IMR-90 (cell line): ENCODE measurements around the gene NPLOC4. TPM values are rescaled to one million over a fixed set of nuclear protein-coding genes. Genes with fewer than 3 reads are reported as not detected.
A peak's percentile ranks its signal among the peaks of the same experiment; 100 is the strongest.

ENCODE experiments used
- ATAC-seq: fragments of 200-7000 bp; cut with Tn5 transposase; 2 replicates; pipeline ENCODE4 v1.9.1; 2020; ENCODE audit warnings: low read depth, mild to moderate bottlenecking, moderate library complexity
- BruUV-seq: library from RNA; stranded (reverse); fragments of 400-500 nt; replicated peaks from 2 replicates; lab custom pipeline; 2021; lab: Mats Ljungman, UMichigan
- CTCF ChIA-PET: fragments of 300-600 bp; formaldehyde crosslinking; extraction: SDS; loops from one replicate; lab custom pipeline; 2021; ENCODE audit warnings: antibody characterized with exemption; lab: Yijun Ruan, JAX
- POLR2A ChIA-PET: fragments of 300-600 bp; sonication (Branson Sonifier 250); formaldehyde crosslinking; loops from one replicate; lab custom pipeline; 2022; ENCODE audit warnings: antibody characterized with exemption; ENCODE audit not compliant: unreplicated experiment; lab: Charles Lee
- DNase-seq: peaks from one replicate; pipeline ENCODE4 v3.0.0; 2013
- H2AFZ ChIP-seq: replicated peaks from 2 replicates; pipeline ENCODE3; 2013; ENCODE audit warnings: low read length, mild to moderate bottlenecking; ENCODE audit not compliant: poor library complexity
- H2AK5ac ChIP-seq: 2 replicates; pipeline ENCODE4 v1.6.1; 2013; ENCODE audit warnings: low read depth, low read length, inconsistent platforms
- H2AK9ac ChIP-seq: replicated peaks from 2 replicates; pipeline ENCODE3; 2013; ENCODE audit warnings: mild to moderate bottlenecking, low read depth, low read length, moderate library complexity; ENCODE audit not compliant: poor library complexity
- H2BK120ac ChIP-seq: 2 replicates; pipeline ENCODE4 v1.6.1; 2013; ENCODE audit warnings: low read depth, low read length, inconsistent platforms
- H2BK15ac ChIP-seq: 3 replicates; pipeline ENCODE4 v1.6.1; 2013; ENCODE audit warnings: low read depth, low read length, inconsistent platforms
- H2BK20ac ChIP-seq: 2 replicates; pipeline ENCODE4 v1.6.1; 2013; ENCODE audit warnings: low read depth, mild to moderate bottlenecking, inconsistent platforms, low read length, moderate library complexity
- H2BK5ac ChIP-seq: 2 replicates; pipeline ENCODE4 v1.6.1; 2013; ENCODE audit warnings: mild to moderate bottlenecking, low read depth, low read length, inconsistent platforms; ENCODE audit not compliant: poor library complexity, severe bottlenecking
- H3K14ac ChIP-seq: replicated peaks from 2 replicates; pipeline ENCODE4 v1.6.1; 2013; ENCODE audit warnings: low read depth, low read length, inconsistent platforms
- H3K18ac ChIP-seq: 2 replicates; pipeline ENCODE4 v1.6.1; 2013; ENCODE audit warnings: low read depth, low read length, control low read depth
- H3K23ac ChIP-seq: 2 replicates; pipeline ENCODE4 v1.6.1; 2013; ENCODE audit warnings: low read depth, low read length, inconsistent platforms
- H3K27ac ChIP-seq: 2 replicates; pipeline ENCODE4 v1.5.1; 2013; ENCODE audit warnings: mild to moderate bottlenecking, control low read depth, low read length; ENCODE audit not compliant: insufficient read depth
- H3K27me3 ChIP-seq: 2 replicates; pipeline ENCODE4 v1.6.1; 2013; ENCODE audit warnings: low read length; ENCODE audit not compliant: control insufficient read depth, insufficient read depth
- H3K36me3 ChIP-seq: 2 replicates; pipeline ENCODE4 v1.6.1; 2013; ENCODE audit warnings: low read length, mixed read lengths; ENCODE audit not compliant: control insufficient read depth, insufficient read depth
- H3K4ac ChIP-seq: 2 replicates; pipeline ENCODE4 v1.6.1; 2013; ENCODE audit warnings: low read depth, low read length, inconsistent platforms
- H3K4me1 ChIP-seq: 2 replicates; pipeline ENCODE4 v1.6.1; 2013; ENCODE audit warnings: low read length, mixed read lengths; ENCODE audit not compliant: control insufficient read depth, insufficient read depth
- H3K4me2 ChIP-seq: 2 replicates; pipeline ENCODE4 v1.6.1; 2013; ENCODE audit warnings: low read depth, mild to moderate bottlenecking, control low read depth, low read length, moderate library complexity
- H3K4me3 ChIP-seq: 2 replicates; pipeline ENCODE4 v1.5.1; 2013; ENCODE audit warnings: low read depth, mild to moderate bottlenecking, control low read depth, low read length, moderate library complexity; ENCODE audit not compliant: insufficient read depth
- H3K56ac ChIP-seq: 2 replicates; pipeline ENCODE4 v1.6.1; 2013; ENCODE audit warnings: low read length, inconsistent platforms; ENCODE audit not compliant: insufficient read depth; ENCODE audit errors: extremely low read depth
- H3K79me1 ChIP-seq, 2 experiments: 2 replicates each; pipeline ENCODE4 v1.6.1; 2013; ENCODE audit warnings: low read length in 2 of 2, inconsistent platforms in 1 of 2, low read depth in 1 of 2
- H3K9ac ChIP-seq: 2 replicates; pipeline ENCODE4 v1.6.1; 2013; ENCODE audit warnings: low read depth, low read length, control low read depth
- H3K9me1 ChIP-seq: 2 replicates; pipeline ENCODE4 v1.6.1; 2013; ENCODE audit warnings: low read length, inconsistent platforms; ENCODE audit not compliant: insufficient read depth
- H3K9me3 ChIP-seq: 2 replicates; pipeline ENCODE4 v1.6.1; 2013; ENCODE audit warnings: low read length; ENCODE audit not compliant: control insufficient read depth, insufficient read depth
- H4K20me1 ChIP-seq: 2 replicates; pipeline ENCODE4 v1.6.1; 2013; ENCODE audit warnings: low read length, inconsistent platforms; ENCODE audit not compliant: insufficient read depth
- H4K5ac ChIP-seq: 2 replicates; pipeline ENCODE4 v1.6.1; 2013; ENCODE audit warnings: mild to moderate bottlenecking, low read depth, low read length, control low read depth
- H4K8ac ChIP-seq, 2 experiments: 2 replicates each; pipeline ENCODE4 v1.6.1; 2013; ENCODE audit warnings: low read depth in 2 of 2, low read length in 2 of 2, control low read depth in 1 of 2, inconsistent platforms in 1 of 2
- H4K91ac ChIP-seq: 2 replicates; pipeline ENCODE4 v1.6.1; 2013; ENCODE audit warnings: low read depth, low read length, inconsistent platforms; ENCODE audit not compliant: insufficient read depth
- BHLHE40 ChIP-seq: fragments of 150-350 bp; IDR thresholded peaks from 2 replicates; pipeline ENCODE4 v1.6.1; 2016; ENCODE audit warnings: mild to moderate bottlenecking, low read depth, low read length
- CEBPB ChIP-seq: IDR thresholded peaks from 2 replicates; pipeline ENCODE4 v1.6.1; 2012; ENCODE audit warnings: low read depth, low read length, improper control_type of control experiment
- CHD1 ChIP-seq: IDR thresholded peaks from 2 replicates; pipeline ENCODE4 v1.6.1; 2012; ENCODE audit warnings: low read depth, low read length, improper control_type of control experiment
- ELK1 ChIP-seq: fragments of 150-350 bp; IDR thresholded peaks from 2 replicates; pipeline ENCODE4 v1.6.1; 2016; ENCODE audit warnings: low read depth, mild to moderate bottlenecking, low read length, moderate library complexity, borderline replicate concordance
- FOS ChIP-seq: fragments of 150-350 bp; IDR thresholded peaks from 2 replicates; pipeline ENCODE4 v1.6.1; 2016; ENCODE audit warnings: low read depth, low read length
- MAFK ChIP-seq: IDR thresholded peaks from 2 replicates; pipeline ENCODE4 v1.6.1; 2012; ENCODE audit warnings: low read depth, low read length, improper control_type of control experiment
- MAZ ChIP-seq: IDR thresholded peaks from 2 replicates; pipeline ENCODE4 v1.6.1; 2012; ENCODE audit warnings: low read depth, mild to moderate bottlenecking, low read length, improper control_type of control experiment, moderate library complexity, borderline replicate concordance
- MXI1 ChIP-seq: IDR thresholded peaks from 2 replicates; pipeline ENCODE4 v1.6.1; 2012; ENCODE audit warnings: low read depth, mild to moderate bottlenecking, low read length, moderate library complexity, borderline replicate concordance
- NFE2L2 ChIP-seq: fragments of 150-350 bp; IDR thresholded peaks from 2 replicates; pipeline ENCODE4 v1.6.1; 2016; ENCODE audit warnings: low read depth, mild to moderate bottlenecking, low read length
- POLR2A ChIP-seq: IDR thresholded peaks from 2 replicates; pipeline ENCODE4 v1.6.1; 2012; ENCODE audit warnings: mild to moderate bottlenecking, low read depth, low read length
- RAD21 ChIP-seq: IDR thresholded peaks from 2 replicates; pipeline ENCODE4 v1.6.1; 2012; ENCODE audit warnings: low read length, improper control_type of control experiment
- RCOR1 ChIP-seq: IDR thresholded peaks from 2 replicates; pipeline ENCODE4 v1.6.1; 2012; ENCODE audit warnings: mild to moderate bottlenecking, low read length, improper control_type of control experiment; ENCODE audit not compliant: insufficient replicate concordance
- RFX5 ChIP-seq: IDR thresholded peaks from 2 replicates; pipeline ENCODE4 v1.8.0; 2012; ENCODE audit warnings: low read depth, mild to moderate bottlenecking, low read length, moderate library complexity
- SMC3 ChIP-seq: fragments of 150-350 bp; IDR thresholded peaks from 2 replicates; pipeline ENCODE4 v1.6.1; 2016; ENCODE audit warnings: low read depth, mild to moderate bottlenecking, antibody characterized with exemption, low read length, moderate library complexity
- WGBS, 2 experiments: methylation state at CpG; one replicate each; pipeline versions ENCODE4 v1.1.5 to v1.1.7; 2013; ENCODE audit warnings: missing lambda C conversion rate in 2 of 2; ENCODE audit not compliant: insufficient read length in 1 of 2; ENCODE audit errors: extremely low coverage in 2 of 2; 5-methylcytosine and 5-hydroxymethylcytosine counted together
- dilution Hi-C: fragments of 300-500 bp; cut with HindIII; formaldehyde crosslinking; loops from one replicate; pipeline ENCODE4 v1.14.3; 2018; ENCODE audit warnings: low sequenced_read_pairs; ENCODE audit not compliant: unreplicated experiment
- in situ Hi-C: fragments of 300-500 bp; cut with MboI; formaldehyde crosslinking; loops from 3 replicates; pipeline ENCODE4 v1.14.3; 2019; ENCODE audit warnings: low sequenced_read_pairs, inconsistent platforms, mixed read lengths
- intact Hi-C: fragments of 100-400 bp; cut with micrococcal nuclease; formaldehyde crosslinking; loops from 2 replicates; pipeline ENCODE4 v1.10.0; 2022
- polyA plus RNA-seq, 3 experiments: library from polyadenylated mRNA; depleted of rRNA; stranded (reverse); fragments of >200 nt; gene quantifications; 2 replicates each; pipeline ENCODE4 v1.2.3, GENCODE V29; 2012; ENCODE audit warnings: low replicate concordance in 1 of 3
- total RNA-seq: library from RNA; depleted of rRNA; stranded (reverse); fragments of >200 nt; gene quantifications from 2 replicates; pipeline ENCODE4 v1.2.3, GENCODE V29; 2012
- TF ChIP-seq, protein P1 (sequence below): fragments of 150-350 bp; IDR thresholded peaks from 2 replicates; pipeline ENCODE4 v1.6.1; 2017; ENCODE audit warnings: mild to moderate bottlenecking, antibody characterized with exemption, low read length, low read depth
- TF ChIP-seq, protein P2 (sequence below): conservative IDR thresholded peaks from 2 replicates; pipeline ENCODE4 v1.5.1; 2012; ENCODE audit warnings: mild to moderate bottlenecking, low read depth, low read length, improper control_type of control experiment

The NPLOC4 gene
- total and polyA plus RNA-seq, 2 of the 4 experiments (the other 2 are of a cell fraction), result 70.4 to 78.3 TPM

GRCh38 chr17:81550285-81550684, 86.6 kb downstream of the NPLOC4 start:
- Histone ChIP-seq H2AK5ac (no peak overlapping the region), H4K91ac (no peak overlapping the region), H4K8ac (no peak overlapping the region), H3K27me3 (no peaks in the 10 kb centered on the region), H3K56ac (no peak overlapping the region), H3K14ac (no peak overlapping the region), H3K4me3 (no peak overlapping the region), H3K36me3 (peaks cover 40% of the 10 kb centered on the region), H4K5ac (no peak overlapping the region), H2BK5ac (no peak overlapping the region), H2AFZ (peak overlapping the region; percentile 11), H3K4me2 (no peak overlapping the region), H2BK15ac (no peak overlapping the region), H4K20me1 (peaks cover 33% of the 10 kb centered on the region), H3K4me1 (peaks cover 15% of the 10 kb centered on the region), H3K23ac (no peak overlapping the region), H2AK9ac (peak overlapping the region; percentile 42), H3K27ac (no peak overlapping the region), H3K9ac (no peak overlapping the region), H3K18ac (no peak overlapping the region), H3K4ac (no peak overlapping the region), H3K9me3 (no peaks in the 10 kb centered on the region), H3K9me1 (peaks cover 11% of the 10 kb centered on the region), H2BK20ac (no peak overlapping the region), H3K79me1 (peaks cover 17 to 60% of the 10 kb centered on the region in 2 experiments), H2BK120ac (no peak overlapping the region)
- 95% methylated on average over 4 of the region's 15 CpGs; no CpG with 5 or more reads in 1 of the 2 experiments for WGBS, 2 experiments
- dilution Hi-C loops (no loop called here), intact Hi-C loops (no loop called here), in situ Hi-C loops (no loop called here)
- BruUV-seq, result no TSS peak
- no peak for ATAC-seq
- no peak for DNase-seq
- ChIA-PET CTCF (no interaction called here), POLR2A (no interaction called here)
- TF ChIP-seq, protein P1, sequence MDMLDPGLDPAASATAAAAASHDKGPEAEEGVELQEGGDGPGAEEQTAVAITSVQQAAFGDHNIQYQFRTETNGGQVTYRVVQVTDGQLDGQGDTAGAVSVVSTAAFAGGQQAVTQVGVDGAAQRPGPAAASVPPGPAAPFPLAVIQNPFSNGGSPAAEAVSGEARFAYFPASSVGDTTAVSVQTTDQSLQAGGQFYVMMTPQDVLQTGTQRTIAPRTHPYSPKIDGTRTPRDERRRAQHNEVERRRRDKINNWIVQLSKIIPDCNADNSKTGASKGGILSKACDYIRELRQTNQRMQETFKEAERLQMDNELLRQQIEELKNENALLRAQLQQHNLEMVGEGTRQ, result no peak
- TF ChIP-seq RFX5 (no peak), BHLHE40 (no peak), ELK1 (no peak), RCOR1 (no peak), FOS (no peak), NFE2L2 (no peak), SMC3 (no peak), POLR2A (no peak), MAZ (no peak), MAFK (no peak), CEBPB (no peak), MXI1 (no peak), RAD21 (no peak), CHD1 (no peak)
- TF ChIP-seq, protein P2, sequence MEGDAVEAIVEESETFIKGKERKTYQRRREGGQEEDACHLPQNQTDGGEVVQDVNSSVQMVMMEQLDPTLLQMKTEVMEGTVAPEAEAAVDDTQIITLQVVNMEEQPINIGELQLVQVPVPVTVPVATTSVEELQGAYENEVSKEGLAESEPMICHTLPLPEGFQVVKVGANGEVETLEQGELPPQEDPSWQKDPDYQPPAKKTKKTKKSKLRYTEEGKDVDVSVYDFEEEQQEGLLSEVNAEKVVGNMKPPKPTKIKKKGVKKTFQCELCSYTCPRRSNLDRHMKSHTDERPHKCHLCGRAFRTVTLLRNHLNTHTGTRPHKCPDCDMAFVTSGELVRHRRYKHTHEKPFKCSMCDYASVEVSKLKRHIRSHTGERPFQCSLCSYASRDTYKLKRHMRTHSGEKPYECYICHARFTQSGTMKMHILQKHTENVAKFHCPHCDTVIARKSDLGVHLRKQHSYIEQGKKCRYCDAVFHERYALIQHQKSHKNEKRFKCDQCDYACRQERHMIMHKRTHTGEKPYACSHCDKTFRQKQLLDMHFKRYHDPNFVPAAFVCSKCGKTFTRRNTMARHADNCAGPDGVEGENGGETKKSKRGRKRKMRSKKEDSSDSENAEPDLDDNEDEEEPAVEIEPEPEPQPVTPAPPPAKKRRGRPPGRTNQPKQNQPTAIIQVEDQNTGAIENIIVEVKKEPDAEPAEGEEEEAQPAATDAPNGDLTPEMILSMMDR, result no peak
